PC-9 (cell line): ENCODE data around the gene PCDHGA7.

Experiments
- EZH2 ChIP-seq: fragments of 200-600 bp; sonication (generic); IDR thresholded peaks from 2 replicates; pipeline ENCODE4 v1.8.0; 2017; ENCODE audit warnings: antibody characterized with exemption, low read depth
- TF ChIP-seq, protein P1 (sequence below): fragments of 200-600 bp; sonication (generic); conservative IDR thresholded peaks from 2 replicates; pipeline ENCODE4 v1.6.1; 2017; ENCODE audit warnings: mixed run types, antibody characterized with exemption, mild to moderate bottlenecking, moderate library complexity

DNA sequence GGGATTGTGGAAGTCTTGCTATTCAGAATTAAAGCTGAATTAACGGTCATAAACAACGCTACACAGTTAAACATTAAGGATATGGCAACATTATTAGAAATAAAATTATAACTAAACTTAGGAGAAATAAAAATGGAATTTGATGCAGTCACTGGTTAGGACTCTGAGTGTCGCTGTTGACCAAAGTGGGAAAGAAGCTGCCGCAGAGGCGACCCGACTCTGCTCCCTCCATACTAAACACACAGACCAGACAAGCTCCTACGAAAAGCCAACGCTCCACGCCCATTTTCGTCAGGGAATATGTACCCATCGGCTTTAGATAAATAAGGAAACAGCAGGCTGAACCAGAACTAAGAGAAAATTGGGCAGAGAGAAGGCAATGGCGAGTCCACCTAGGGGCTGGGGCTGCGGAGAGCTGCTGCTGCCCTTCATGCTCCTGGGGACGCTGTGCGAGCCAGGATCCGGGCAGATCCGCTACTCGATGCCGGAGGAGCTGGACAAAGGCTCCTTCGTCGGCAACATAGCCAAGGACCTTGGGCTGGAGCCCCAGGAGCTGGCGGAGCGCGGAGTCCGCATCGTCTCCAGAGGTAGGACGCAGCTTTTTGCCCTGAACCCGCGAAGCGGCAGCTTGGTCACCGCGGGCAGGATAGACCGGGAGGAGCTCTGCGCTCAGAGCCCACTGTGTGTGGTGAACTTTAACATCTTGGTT is 18.4 kb upstream of the PCDHGA7 start, which contains the start of gene PCDHGA5:
- TF ChIP-seq, protein P1, sequence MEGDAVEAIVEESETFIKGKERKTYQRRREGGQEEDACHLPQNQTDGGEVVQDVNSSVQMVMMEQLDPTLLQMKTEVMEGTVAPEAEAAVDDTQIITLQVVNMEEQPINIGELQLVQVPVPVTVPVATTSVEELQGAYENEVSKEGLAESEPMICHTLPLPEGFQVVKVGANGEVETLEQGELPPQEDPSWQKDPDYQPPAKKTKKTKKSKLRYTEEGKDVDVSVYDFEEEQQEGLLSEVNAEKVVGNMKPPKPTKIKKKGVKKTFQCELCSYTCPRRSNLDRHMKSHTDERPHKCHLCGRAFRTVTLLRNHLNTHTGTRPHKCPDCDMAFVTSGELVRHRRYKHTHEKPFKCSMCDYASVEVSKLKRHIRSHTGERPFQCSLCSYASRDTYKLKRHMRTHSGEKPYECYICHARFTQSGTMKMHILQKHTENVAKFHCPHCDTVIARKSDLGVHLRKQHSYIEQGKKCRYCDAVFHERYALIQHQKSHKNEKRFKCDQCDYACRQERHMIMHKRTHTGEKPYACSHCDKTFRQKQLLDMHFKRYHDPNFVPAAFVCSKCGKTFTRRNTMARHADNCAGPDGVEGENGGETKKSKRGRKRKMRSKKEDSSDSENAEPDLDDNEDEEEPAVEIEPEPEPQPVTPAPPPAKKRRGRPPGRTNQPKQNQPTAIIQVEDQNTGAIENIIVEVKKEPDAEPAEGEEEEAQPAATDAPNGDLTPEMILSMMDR: no peak
- no peak for TF ChIP-seq EZH2
